Parathyroid adenoma (tissue), 2 donors: ENCODE results near the gene DOCK2.

ENCODE experiments used
- H2AFZ ChIP-seq: fragments of 300-600 bp; sonication (generic); one replicate; pipeline ENCODE4 v1.7.0; 2017; ENCODE audit warnings: antibody characterized with exemption, mild to moderate bottlenecking
- H3K27ac ChIP-seq: fragments of 300-600 bp; sonication (generic); one replicate; pipeline ENCODE4 v1.7.0; 2017
- H3K27me3 ChIP-seq: fragments of 300-600 bp; sonication (generic); one replicate; pipeline ENCODE4 v1.7.0; 2017; ENCODE audit warnings: low read length; ENCODE audit not compliant: control insufficient read depth, insufficient read depth
- H3K36me3 ChIP-seq: fragments of 300-600 bp; sonication (generic); one replicate; pipeline ENCODE4 v1.7.0; 2017; ENCODE audit warnings: low read length; ENCODE audit not compliant: control insufficient read depth, insufficient read depth
- H3K4me1 ChIP-seq: fragments of 300-600 bp; sonication (generic); one replicate; pipeline ENCODE4 v1.7.0; 2017; ENCODE audit warnings: control low read depth
- H3K4me2 ChIP-seq: fragments of 300-600 bp; sonication (generic); one replicate; pipeline ENCODE4 v1.7.0; 2017; ENCODE audit warnings: low read length
- H3K4me3 ChIP-seq: fragments of 300-600 bp; sonication (generic); one replicate; pipeline ENCODE4 v1.7.0; 2017; ENCODE audit warnings: low read depth, low read length
- H3K79me2 ChIP-seq: fragments of 300-600 bp; sonication (generic); one replicate; pipeline ENCODE4 v1.7.0; 2017; ENCODE audit warnings: control low read depth
- H3K9ac ChIP-seq: fragments of 300-600 bp; sonication (generic); one replicate; pipeline ENCODE4 v1.7.0; 2017; ENCODE audit warnings: mild to moderate bottlenecking
- H3K9me3 ChIP-seq: fragments of 300-600 bp; sonication (generic); one replicate; pipeline ENCODE4 v1.7.0; 2017; ENCODE audit warnings: low read length; ENCODE audit not compliant: control insufficient read depth
- CTCF ChIP-seq: fragments of 300-600 bp; sonication (generic); IDR thresholded peaks from one replicate; pipeline ENCODE4 v1.7.0; 2017; ENCODE audit warnings: antibody characterized with exemption, mild to moderate bottlenecking
- donor health status: primary hyperparathyroidism.

The DOCK2 gene

DNA sequence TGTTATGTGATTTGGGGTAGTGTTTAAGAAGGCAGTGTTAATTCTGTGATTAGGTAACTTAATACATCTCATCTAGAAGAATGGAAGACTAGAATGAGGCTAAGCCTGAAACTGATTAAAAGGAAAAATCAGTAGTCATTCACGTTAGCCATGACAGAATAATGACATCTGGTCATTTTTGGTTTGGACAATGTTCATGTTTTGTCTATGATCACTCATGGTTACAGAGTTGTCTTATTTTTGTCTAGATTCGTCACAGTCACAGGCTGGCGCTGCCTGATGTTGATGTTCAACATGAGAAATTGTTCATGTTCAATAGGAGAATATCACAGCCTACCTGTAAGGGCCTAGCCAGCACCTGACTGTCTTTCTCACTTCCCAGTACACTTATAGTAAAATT, 9.5 kb upstream of the DOCK2 start:
- Histone ChIP-seq H3K4me1 (no peaks in the 10 kb centered on the region), H3K27me3 (no peaks in the 10 kb centered on the region), H3K79me2 (no peaks in the 10 kb centered on the region), H3K4me3 (no peak overlapping the region), H2AFZ (no peak overlapping the region), H3K36me3 (no peaks in the 10 kb centered on the region), H3K9me3 (no peaks in the 10 kb centered on the region), H3K27ac (no peak overlapping the region), H3K4me2 (no peak overlapping the region), H3K9ac (no peak overlapping the region)
- TF ChIP-seq CTCF, result no peak

DNA sequence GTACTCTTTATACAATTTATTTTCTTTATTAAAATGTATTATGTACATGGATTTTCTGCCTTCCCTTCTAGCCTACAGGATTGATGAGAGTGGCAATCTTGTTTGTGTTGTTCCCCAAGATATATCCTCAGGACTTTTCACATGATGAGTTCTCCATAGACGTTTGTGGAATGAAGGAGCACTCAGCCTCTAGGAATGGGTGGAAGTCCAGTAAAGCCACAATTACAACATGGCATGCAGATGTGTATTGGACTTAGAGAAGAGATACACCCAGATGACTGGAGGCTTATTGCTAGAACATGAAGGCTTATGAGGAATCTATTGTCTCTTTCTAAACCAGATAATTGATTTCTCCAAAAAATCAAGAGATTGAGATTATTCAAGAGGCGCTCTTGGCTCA, 8.2 kb upstream of the DOCK2 start:
- no peaks in the 10 kb centered on the region for H3K27me3 ChIP-seq
- no peak overlapping the region for H3K9ac ChIP-seq
- TF ChIP-seq CTCF, result no peak

DNA sequence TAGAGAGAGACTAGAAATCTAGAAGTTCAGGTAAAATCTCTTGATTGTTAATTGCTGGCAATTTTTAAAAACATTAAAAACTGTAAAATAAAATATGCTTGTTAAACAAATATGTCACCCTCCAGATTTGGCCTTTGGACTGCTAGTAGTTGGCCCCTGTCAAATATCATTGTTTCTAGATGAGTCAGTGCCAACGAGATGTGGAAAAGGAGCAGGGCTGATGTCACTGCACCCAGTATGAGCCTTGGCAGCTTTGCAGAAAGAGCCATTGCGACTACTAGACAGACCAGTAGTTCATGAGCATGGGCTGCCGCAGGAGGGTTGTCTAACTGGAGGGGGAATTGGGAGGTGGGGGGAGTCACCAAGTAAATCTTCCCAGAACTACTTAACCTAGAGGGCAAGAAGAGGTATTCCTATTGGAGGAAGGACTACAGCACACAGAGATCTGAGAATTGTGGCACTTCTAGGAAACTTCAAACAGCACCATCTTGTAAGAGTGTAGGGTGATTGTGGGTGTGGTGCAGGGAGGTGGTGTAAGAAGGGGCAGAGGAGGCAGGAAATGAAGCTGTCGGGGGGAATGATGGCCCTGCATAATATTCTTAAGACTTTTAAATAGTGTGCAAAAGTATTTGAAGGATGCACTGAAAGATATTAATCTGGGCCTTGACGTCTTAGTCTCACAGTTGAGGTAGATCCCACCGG, 7.1 kb upstream of the DOCK2 start:
- no peak overlapping the region for H3K9ac ChIP-seq
- no peak overlapping the region for H2AFZ ChIP-seq

More for the DNA sequence above, 8.2 kb upstream of the DOCK2 start:
- H3K9me3 ChIP-seq, result no peaks in the 10 kb centered on the region
- H3K4me3 ChIP-seq, result no peak overlapping the region
- H2AFZ ChIP-seq, result no peak overlapping the region
- H3K4me1 ChIP-seq, result no peaks in the 10 kb centered on the region
- H3K36me3 ChIP-seq, result no peaks in the 10 kb centered on the region
- no peaks in the 10 kb centered on the region for H3K79me2 ChIP-seq
- no peak overlapping the region for H3K4me2 ChIP-seq
- no peak overlapping the region for H3K27ac ChIP-seq

GRCh38 chr5:169631360-169631759, 5.7 kb upstream of the DOCK2 start:
- H2AFZ ChIP-seq, result no peak overlapping the region
- no peaks in the 10 kb centered on the region for H3K9me3 ChIP-seq
- H3K4me1 ChIP-seq, result no peaks in the 10 kb centered on the region
- no peaks in the 10 kb centered on the region for H3K27me3 ChIP-seq
- no peak overlapping the region for H3K4me3 ChIP-seq
- H3K36me3 ChIP-seq, result no peaks in the 10 kb centered on the region
- H3K27ac ChIP-seq, result no peak overlapping the region
- H3K9ac ChIP-seq, result no peak overlapping the region
- no peak for TF ChIP-seq CTCF
- H3K79me2 ChIP-seq, result no peaks in the 10 kb centered on the region
- no peak overlapping the region for H3K4me2 ChIP-seq

More for the DNA sequence above, 7.1 kb upstream of the DOCK2 start:
- Histone ChIP-seq H3K27me3 (no peaks in the 10 kb centered on the region), H3K4me2 (no peak overlapping the region), H3K4me1 (no peaks in the 10 kb centered on the region), H3K9me3 (no peaks in the 10 kb centered on the region), H3K4me3 (no peak overlapping the region), H3K27ac (no peak overlapping the region), H3K36me3 (no peaks in the 10 kb centered on the region), H3K79me2 (no peaks in the 10 kb centered on the region)
- no peak for TF ChIP-seq CTCF

GRCh38 chr5:169632946-169633345, 4.1 kb upstream of the DOCK2 start:
- Histone ChIP-seq H3K4me3 (no peak overlapping the region), H3K9me3 (no peaks in the 10 kb centered on the region), H3K79me2 (no peaks in the 10 kb centered on the region), H3K4me1 (no peaks in the 10 kb centered on the region), H3K4me2 (no peak overlapping the region), H2AFZ (no peak overlapping the region), H3K27me3 (peaks cover 5% of the 10 kb centered on the region), H3K9ac (no peak overlapping the region), H3K36me3 (no peaks in the 10 kb centered on the region), H3K27ac (no peak overlapping the region)
- no peak for TF ChIP-seq CTCF
